Trophoblast cell (in vitro differentiated cells and primary cell): Measurements from ENCODE around the gene LMCD1.

Experiments
- DNase-seq, 2 donors: peaks; one replicate each; pipeline ENCODE4 v3.0.0-alpha.2; 2016
- H2AFZ ChIP-seq: 2 replicates; pipeline ENCODE4 v1.6.1; 2013; ENCODE audit warnings: low read length, moderate library complexity, mild to moderate bottlenecking; ENCODE audit not compliant: insufficient read depth, poor library complexity
- H2AK5ac ChIP-seq: 2 replicates; pipeline ENCODE4 v1.6.1; 2013; ENCODE audit warnings: mild to moderate bottlenecking, low read length
- H2BK120ac ChIP-seq: 2 replicates; pipeline ENCODE4 v1.6.1; 2013; ENCODE audit warnings: low read length, mild to moderate bottlenecking, moderate library complexity; ENCODE audit not compliant: insufficient read depth, poor library complexity
- H2BK12ac ChIP-seq: 2 replicates; pipeline ENCODE4 v1.6.1; 2013; ENCODE audit warnings: mild to moderate bottlenecking, low read length, moderate library complexity
- H2BK5ac ChIP-seq: 2 replicates; pipeline ENCODE4 v1.6.1; 2013; ENCODE audit warnings: low read length, low read depth, moderate library complexity, mild to moderate bottlenecking; ENCODE audit not compliant: poor library complexity
- H3K14ac ChIP-seq: 2 replicates; pipeline ENCODE4 v1.6.1; 2013; ENCODE audit warnings: mild to moderate bottlenecking, low read length
- H3K18ac ChIP-seq: 2 replicates; pipeline ENCODE4 v1.6.1; 2013; ENCODE audit warnings: mild to moderate bottlenecking, low read length
- H3K23ac ChIP-seq: 2 replicates; pipeline ENCODE4 v1.6.1; 2013; ENCODE audit warnings: low read length
- H3K27ac ChIP-seq: 2 replicates; pipeline ENCODE4 v1.5.1; 2013; ENCODE audit warnings: low read depth, mild to moderate bottlenecking, inconsistent platforms, low read length, moderate library complexity
- H3K27me3 ChIP-seq: 2 replicates; pipeline ENCODE4 v1.6.1; 2013; ENCODE audit warnings: inconsistent platforms, mild to moderate bottlenecking, low read length, moderate library complexity; ENCODE audit not compliant: insufficient read depth
- H3K36me3 ChIP-seq, 2 experiments: 1 replicate in 1 of 2; 2 replicates in 1 of 2; pipeline ENCODE4 v1.6.1; 2013; ENCODE audit warnings: low read length in 2 of 2, mild to moderate bottlenecking in 2 of 2, moderate library complexity in 1 of 2; ENCODE audit not compliant: insufficient read depth in 2 of 2, control insufficient read depth in 1 of 2
- H3K4ac ChIP-seq: 2 replicates; pipeline ENCODE4 v1.6.1; 2013; ENCODE audit warnings: low read depth, mild to moderate bottlenecking, low read length, moderate library complexity
- H3K4me1 ChIP-seq, 2 experiments: 1 replicate in 1 of 2; 2 replicates in 1 of 2; pipeline ENCODE4 v1.6.1; 2013; ENCODE audit warnings: low read length in 2 of 2, mild to moderate bottlenecking in 2 of 2, moderate library complexity in 1 of 2; ENCODE audit not compliant: insufficient read depth in 2 of 2, control insufficient read depth in 1 of 2
- H3K4me2 ChIP-seq: 2 replicates; pipeline ENCODE4 v1.6.1; 2013; ENCODE audit warnings: inconsistent platforms, mild to moderate bottlenecking, low read length, moderate library complexity
- H3K4me3 ChIP-seq: 2 replicates; pipeline ENCODE4 v1.5.1; 2013; ENCODE audit warnings: mild to moderate bottlenecking, low read depth, low read length, inconsistent platforms
- H3K79me1 ChIP-seq: one replicate; pipeline ENCODE4 v1.6.1; 2013; ENCODE audit warnings: low read length
- H3K79me2 ChIP-seq: 2 replicates; pipeline ENCODE4 v1.6.1; 2013; ENCODE audit warnings: low read length, mild to moderate bottlenecking; ENCODE audit not compliant: control insufficient read depth, insufficient read depth, poor library complexity
- H3K9ac ChIP-seq: 2 replicates; pipeline ENCODE4 v1.6.1; 2013; ENCODE audit warnings: mild to moderate bottlenecking, low read length
- H3K9me3 ChIP-seq: 2 replicates; pipeline ENCODE4 v1.6.1; 2013; ENCODE audit warnings: low read depth, mild to moderate bottlenecking, control low read depth, inconsistent platforms, low read length; ENCODE audit not compliant: insufficient read depth
- H4K12ac ChIP-seq: 2 replicates; pipeline ENCODE4 v1.6.1; 2013; ENCODE audit warnings: low read depth, mild to moderate bottlenecking, low read length, moderate library complexity
- H4K8ac ChIP-seq: 2 replicates; pipeline ENCODE4 v1.6.1; 2013; ENCODE audit warnings: low read depth, mild to moderate bottlenecking, low read length, moderate library complexity
- H4K91ac ChIP-seq: one replicate; pipeline ENCODE4 v1.6.1; 2013; ENCODE audit warnings: low read depth, mild to moderate bottlenecking, low read length, moderate library complexity
- WGBS: extraction: QIAGEN DNeasy Blood & Tissue Kit; methylation state at CpG from one replicate; pipeline ENCODE4 v1.1.7; 2013; ENCODE audit warnings: missing lambda C conversion rate; ENCODE audit not compliant: insufficient read length, insufficient coverage; ENCODE audit errors: extremely low coverage; 5-methylcytosine and 5-hydroxymethylcytosine counted together

LMCD1 gene

GRCh38 chr3:8538913-8539312 lies 37.3 kb downstream of the LMCD1 start:
- no peaks in the 10 kb centered on the region for H3K27me3 ChIP-seq
- H3K4me2 ChIP-seq = no peak overlapping the region
- H4K91ac ChIP-seq = no peak overlapping the region
- no peak overlapping the region for H2AK5ac ChIP-seq
- no peaks in the 10 kb centered on the region for H3K79me1 ChIP-seq
- H3K27ac ChIP-seq = no peak overlapping the region
- no peak overlapping the region for H4K12ac ChIP-seq
- H3K23ac ChIP-seq = no peak overlapping the region
- H3K9ac ChIP-seq = no peak overlapping the region
- H2BK5ac ChIP-seq = no peak overlapping the region
- no peak for DNase-seq
- no peak overlapping the region for H2AFZ ChIP-seq
- no peak overlapping the region for H2BK120ac ChIP-seq
- no peak overlapping the region for H3K18ac ChIP-seq
- H3K4me3 ChIP-seq = no peak overlapping the region
- no peaks in the 10 kb centered on the region for H3K4me1 ChIP-seq
- H3K4ac ChIP-seq = no peak overlapping the region
- H3K36me3 ChIP-seq = peaks cover 38 to 54% of the 10 kb centered on the region in 2 experiments
- no CpG with 5 or more reads among the region's 3 CpGs for WGBS
- no peaks in the 10 kb centered on the region for H3K9me3 ChIP-seq
- H3K14ac ChIP-seq = no peak overlapping the region
- no peak overlapping the region for H4K8ac ChIP-seq
- no peaks in the 10 kb centered on the region for H3K79me2 ChIP-seq
- H2BK12ac ChIP-seq = no peak overlapping the region

GRCh38 chr3:8539419-8539818 lies 37.8 kb downstream of the LMCD1 start:
- no peak overlapping the region for H3K4me2 ChIP-seq
- H3K27ac ChIP-seq = no peak overlapping the region
- H3K27me3 ChIP-seq = no peaks in the 10 kb centered on the region
- H2AK5ac ChIP-seq = no peak overlapping the region
- H3K18ac ChIP-seq = no peak overlapping the region
- H4K8ac ChIP-seq = no peak overlapping the region
- H2AFZ ChIP-seq = no peak overlapping the region
- no peak for DNase-seq
- H3K79me2 ChIP-seq = no peaks in the 10 kb centered on the region
- H3K9ac ChIP-seq = no peak overlapping the region
- H2BK12ac ChIP-seq = no peak overlapping the region
- WGBS = no CpG with 5 or more reads among the region's 7 CpGs
- no peak overlapping the region for H3K14ac ChIP-seq
- H3K4me1 ChIP-seq = no peaks in the 10 kb centered on the region
- H3K4me3 ChIP-seq = no peak overlapping the region
- H4K12ac ChIP-seq = no peak overlapping the region
- H4K91ac ChIP-seq = no peak overlapping the region
- H3K79me1 ChIP-seq = no peaks in the 10 kb centered on the region
- H3K23ac ChIP-seq = no peak overlapping the region
- H2BK5ac ChIP-seq = no peak overlapping the region
- peaks cover 38 to 59% of the 10 kb centered on the region in 2 experiments for H3K36me3 ChIP-seq
- H2BK120ac ChIP-seq = no peak overlapping the region
- H3K9me3 ChIP-seq = no peaks in the 10 kb centered on the region
- no peak overlapping the region for H3K4ac ChIP-seq

- Histone ChIP-seq H3K18ac (no peak overlapping the region), H3K4ac (no peak overlapping the region), H2BK120ac (no peak overlapping the region), H3K79me1 (no peaks in the 10 kb centered on the region), H3K4me1 (no peaks in the 10 kb centered on the region), H3K4me2 (no peak overlapping the region), H4K8ac (no peak overlapping the region), H2AFZ (no peak overlapping the region), H2BK5ac (no peak overlapping the region), H3K9me3 (peaks cover 2% of the 10 kb centered on the region), H4K12ac (no peak overlapping the region), H2BK12ac (no peak overlapping the region), H3K14ac (no peak overlapping the region), H3K4me3 (no peak overlapping the region), H3K27me3 (no peaks in the 10 kb centered on the region), H3K9ac (no peak overlapping the region), H3K23ac (no peak overlapping the region), H2AK5ac (no peak overlapping the region), H3K36me3 (peaks cover 38 to 64% of the 10 kb centered on the region in 2 experiments), H3K27ac (no peak overlapping the region), H3K79me2 (no peaks in the 10 kb centered on the region), H4K91ac (no peak overlapping the region)
- no peak for DNase-seq
- no CpG with 5 or more reads among the region's 6 CpGs for WGBS
Observed at GRCh38 chr3:8540456-8540855, 38.8 kb downstream of the LMCD1 start.

GRCh38 chr3:8541486-8541885 lies 39.9 kb downstream of the LMCD1 start:
- Histone ChIP-seq H4K91ac (no peak overlapping the region), H2BK120ac (no peak overlapping the region), H3K4ac (no peak overlapping the region), H3K4me3 (no peak overlapping the region), H4K12ac (no peak overlapping the region), H3K36me3 (peaks cover 39 to 68% of the 10 kb centered on the region in 2 experiments), H2AK5ac (no peak overlapping the region), H3K79me1 (no peaks in the 10 kb centered on the region), H3K9ac (peak overlapping the region; percentile 37), H3K9me3 (peaks cover 2% of the 10 kb centered on the region), H3K27ac (no peak overlapping the region), H3K79me2 (no peaks in the 10 kb centered on the region), H4K8ac (no peak overlapping the region), H3K18ac (no peak overlapping the region), H3K14ac (no peak overlapping the region), H3K4me2 (no peak overlapping the region), H2AFZ (no peak overlapping the region), H3K23ac (no peak overlapping the region), H2BK5ac (no peak overlapping the region), H3K27me3 (no peaks in the 10 kb centered on the region), H2BK12ac (no peak overlapping the region), H3K4me1 (no peaks in the 10 kb centered on the region)
- no CpG with 5 or more reads among the region's 9 CpGs for WGBS
- no peak for DNase-seq
